Stimulated activated CD4-positive, alpha-beta T cell treated with anti-CD3 and anti-CD28 coated beads, Interleukin-2, amount 100 ng/mL, for 4 hours (primary cell): ENCODE results near the gene COX6B1.
"Not testable (repeated sequence)": the region's sequence is repeated elsewhere in the genome, so short reads cannot be mapped to it uniquely, and the experiment has no call there.

Source experiments
- DNase-seq: peaks from one replicate; pipeline ENCODE4 v3.0.0-alpha.2; 2020; ENCODE audit warnings: low read depth

The COX6B1 gene, protein sequence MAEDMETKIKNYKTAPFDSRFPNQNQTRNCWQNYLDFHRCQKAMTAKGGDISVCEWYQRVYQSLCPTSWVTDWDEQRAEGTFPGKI

DNA sequence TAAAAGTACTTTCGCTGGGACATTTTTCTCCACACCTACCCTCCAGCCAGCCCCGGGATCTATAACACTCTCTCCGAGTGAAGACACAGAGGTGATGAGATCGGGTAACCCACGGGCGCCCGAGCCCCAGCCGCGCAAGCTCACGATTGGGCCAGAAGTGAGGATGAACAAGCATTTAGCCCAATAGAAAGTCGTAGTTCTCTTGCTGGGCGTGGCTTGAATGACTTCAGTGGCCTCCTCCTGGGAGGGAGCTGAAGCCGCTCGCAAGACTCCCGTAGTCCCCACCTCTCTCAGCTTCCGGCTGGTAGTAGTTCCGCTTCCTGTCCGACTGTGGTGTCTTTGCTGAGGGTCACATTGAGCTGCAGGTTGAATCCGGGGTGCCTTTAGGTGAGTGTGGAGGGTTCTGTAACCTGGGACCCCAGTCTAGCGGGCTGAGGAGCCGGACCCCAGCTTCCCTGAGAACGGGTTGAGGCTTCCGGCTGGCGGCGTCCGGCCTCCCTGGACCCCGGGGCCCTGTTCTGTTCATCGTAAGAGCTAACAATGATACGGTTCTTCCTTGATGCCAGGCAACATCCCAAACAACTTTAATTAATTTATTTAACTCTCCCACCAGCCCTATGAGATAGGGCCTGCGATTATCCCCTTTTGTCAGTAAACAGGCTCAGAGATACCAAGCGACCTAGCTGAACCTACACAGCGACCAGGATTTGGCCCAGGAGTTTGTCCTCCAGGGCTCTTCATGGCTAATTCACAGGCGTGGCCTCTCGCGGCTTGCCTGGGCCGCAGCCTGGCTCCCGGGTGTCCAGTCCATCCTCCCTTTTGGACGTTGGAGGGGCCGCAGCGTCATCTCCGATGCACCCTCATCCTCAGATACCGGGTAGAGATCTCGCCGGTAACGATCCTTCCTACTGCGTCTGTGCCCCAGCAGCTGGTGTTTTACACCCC, at the start of gene COX6B1:
Gene COX6B1, plus strand, starts transcription at position 307 of the 945 bp plus-strand sequence. CDS start 2,921 bp downstream, outside the sequence.
- peak; percentile 90 for DNase-seq

DNA sequence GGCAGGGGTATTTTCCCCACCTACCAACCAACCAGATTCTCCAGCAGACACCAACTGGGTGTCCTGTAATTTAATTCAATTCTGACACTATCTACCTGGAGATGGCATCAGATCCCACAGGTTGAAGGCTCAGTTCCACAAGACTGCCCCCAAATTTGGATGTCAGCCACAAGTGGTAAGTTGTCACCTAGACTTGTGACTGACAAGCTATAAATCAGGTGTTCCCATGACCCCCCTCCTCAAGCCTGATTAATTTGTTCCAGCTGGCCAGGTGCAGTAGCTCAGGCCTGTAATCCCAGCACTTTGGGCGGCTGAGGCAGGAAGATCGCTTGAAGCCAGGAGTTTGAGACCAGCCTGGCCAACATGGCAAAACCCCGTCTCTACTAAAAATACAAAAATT, 46.2 kb upstream of the COX6B1 start:
- no peak for DNase-seq

DNA sequence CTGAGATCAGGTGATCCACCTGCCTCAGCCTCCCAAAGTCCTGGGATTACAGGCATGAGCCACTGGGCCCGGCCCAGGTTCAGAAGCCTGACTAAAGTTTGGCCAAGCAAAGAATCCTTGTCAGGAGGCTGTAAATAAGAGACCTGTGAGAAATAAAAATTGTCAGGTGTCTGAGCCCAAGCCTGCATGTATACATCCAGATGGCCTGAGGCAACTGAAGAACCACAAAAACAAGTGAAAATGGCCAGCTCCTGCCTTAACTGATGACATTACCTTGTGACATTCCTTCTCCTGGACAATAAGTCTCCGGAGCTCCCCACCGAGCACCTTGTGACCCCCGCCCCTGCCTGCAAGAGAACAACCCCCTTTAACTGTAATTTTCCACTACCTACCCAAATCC, 43.7 kb upstream of the COX6B1 start:
- DNase-seq, result not testable (repeated sequence)

DNA sequence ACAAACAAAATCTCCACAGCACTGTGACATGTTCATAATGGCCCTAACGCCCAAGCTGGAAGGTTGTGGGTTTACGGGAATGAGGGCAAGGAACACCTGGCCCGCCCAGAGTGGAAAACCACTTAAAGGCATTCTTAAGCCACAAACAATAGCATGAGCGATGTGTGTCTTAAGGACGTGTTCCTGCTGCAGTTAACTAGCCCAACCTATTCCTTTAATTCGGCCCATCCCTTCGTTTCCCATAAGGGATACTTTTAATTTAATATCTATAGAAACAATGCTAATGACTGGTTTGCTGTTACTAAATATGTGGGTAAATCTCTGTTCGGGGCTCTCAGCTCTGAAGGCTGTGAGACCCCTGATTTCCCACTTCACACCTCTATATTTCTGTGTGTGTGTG, 41.0 kb upstream of the COX6B1 start:
- DNase-seq, result not testable (repeated sequence)

DNA sequence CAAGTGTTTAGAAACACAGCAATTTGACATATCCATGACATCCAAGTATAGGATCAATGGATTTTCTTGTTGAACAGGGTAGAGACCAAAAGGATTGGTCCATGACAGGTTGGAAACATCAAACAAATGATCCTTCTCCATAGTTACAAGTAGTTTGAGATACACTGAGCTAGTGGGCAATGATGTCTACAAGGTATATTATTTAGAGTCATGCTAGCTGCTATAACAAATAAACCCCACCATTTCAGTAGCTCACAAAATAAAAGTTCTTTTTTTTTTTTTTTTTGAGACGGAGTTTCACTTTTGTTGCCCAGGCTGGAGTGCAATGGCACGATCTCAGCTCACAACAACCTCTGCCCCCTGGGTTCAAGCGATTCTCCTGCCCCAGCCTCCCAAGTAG, 40.5 kb upstream of the COX6B1 start:
- no peak for DNase-seq

DNA sequence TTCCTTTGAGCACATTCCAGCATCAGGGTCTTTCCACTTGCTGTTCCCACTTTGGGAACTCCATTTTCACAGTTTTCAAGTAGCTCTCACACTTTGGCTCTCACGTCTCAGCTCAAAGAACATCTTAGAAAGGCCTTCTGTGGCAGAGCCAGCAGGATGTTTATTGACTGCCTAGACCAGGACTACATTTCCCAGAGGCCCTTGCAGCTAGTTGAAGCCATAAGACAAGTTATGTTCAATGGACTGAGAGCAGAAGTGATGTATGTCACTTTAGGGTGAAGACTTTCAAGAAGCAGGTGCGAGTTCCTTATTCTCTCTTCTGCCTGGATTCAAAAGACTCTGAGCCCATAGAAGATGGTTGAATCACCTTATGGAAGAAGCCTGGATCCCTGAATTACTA, 39.9 kb upstream of the COX6B1 start:
- DNase-seq, result no peak

DNA sequence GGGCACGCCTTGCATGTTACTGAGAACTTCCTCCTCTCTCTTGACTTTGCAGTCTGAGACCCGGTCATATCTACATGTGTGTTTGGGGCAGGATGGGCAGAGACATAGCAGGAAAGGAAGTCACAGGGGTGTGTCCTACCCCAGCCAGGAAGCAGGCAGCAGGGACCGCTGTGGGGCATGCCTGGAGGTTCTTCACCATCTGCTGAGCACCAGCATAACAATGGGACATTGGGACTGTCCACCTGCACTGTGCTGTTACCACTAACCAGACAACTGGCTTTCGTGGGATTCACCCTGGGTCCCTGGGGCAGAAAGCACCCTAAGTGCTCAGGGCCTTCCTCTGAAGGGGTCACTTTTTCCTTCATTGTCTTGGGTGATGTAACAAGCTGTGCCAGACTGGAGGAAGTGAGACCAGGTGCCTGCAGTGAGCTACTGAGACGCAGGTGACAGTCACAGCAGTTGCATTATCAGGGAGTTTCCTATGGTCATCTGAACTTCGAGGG, 38.2 kb upstream of the COX6B1 start:
- DNase-seq, result no peak

DNA sequence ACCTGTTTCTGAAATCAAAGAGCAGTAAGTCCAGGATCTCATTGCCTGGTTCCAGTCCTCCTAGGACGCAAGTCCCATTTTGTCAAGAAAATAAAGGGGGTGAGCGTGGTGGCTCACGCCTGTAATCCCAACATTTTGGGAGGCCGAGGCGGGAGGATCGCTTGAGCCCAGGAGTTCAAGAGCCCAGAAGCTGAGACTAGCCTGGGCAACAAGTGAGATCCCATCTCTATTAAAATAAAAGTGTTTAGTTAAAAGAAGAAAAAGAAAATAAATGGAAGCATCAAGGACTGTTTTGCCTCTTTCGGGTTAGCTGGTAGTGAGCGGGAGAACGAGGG, 35.9 kb upstream of the COX6B1 start:
- DNase-seq, result no peak

DNA sequence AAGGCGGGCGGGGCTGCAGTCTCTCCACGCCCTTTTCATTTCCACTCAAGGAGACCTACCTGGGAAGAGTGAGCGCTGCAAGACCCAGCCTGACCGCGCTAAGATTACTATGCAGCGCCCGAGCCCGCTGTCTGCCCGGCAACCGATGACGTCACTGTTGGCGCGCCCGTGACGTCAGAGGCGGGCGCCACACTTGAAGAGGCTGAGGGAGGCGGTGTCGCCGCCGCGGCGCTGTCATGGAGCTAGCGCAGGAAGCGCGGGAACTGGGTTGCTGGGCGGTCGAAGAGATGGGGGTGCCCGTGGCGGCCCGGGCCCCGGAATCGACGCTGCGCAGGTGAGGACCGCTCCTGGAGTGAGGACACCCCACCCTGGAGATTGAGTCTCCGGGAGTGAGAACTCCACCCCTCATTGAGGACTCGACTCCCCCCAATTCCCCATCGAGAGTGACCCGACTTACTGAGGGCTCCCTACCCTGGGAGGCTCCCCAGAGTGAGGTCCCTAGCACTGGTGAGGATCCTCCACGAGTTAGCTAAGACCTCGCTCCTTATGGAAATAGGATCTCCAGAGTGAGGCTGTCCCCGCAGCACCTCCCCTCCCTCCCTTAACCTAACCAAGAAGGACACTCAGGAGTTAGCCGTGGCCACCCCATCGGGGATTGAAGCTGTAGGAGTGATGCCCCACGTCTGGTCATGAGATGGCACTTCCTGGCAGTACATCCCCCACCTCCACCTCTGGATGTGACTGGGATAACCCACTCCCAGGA, 35.4 kb upstream of the COX6B1 start, which contains the start of gene HAUS5:
Gene HAUS5, plus strand, starts transcription at position 177 of the 763 bp plus-strand sequence. Its CDS starts 60 bp downstream, at position 237.
- DNase-seq, result peak; percentile 92

DNA sequence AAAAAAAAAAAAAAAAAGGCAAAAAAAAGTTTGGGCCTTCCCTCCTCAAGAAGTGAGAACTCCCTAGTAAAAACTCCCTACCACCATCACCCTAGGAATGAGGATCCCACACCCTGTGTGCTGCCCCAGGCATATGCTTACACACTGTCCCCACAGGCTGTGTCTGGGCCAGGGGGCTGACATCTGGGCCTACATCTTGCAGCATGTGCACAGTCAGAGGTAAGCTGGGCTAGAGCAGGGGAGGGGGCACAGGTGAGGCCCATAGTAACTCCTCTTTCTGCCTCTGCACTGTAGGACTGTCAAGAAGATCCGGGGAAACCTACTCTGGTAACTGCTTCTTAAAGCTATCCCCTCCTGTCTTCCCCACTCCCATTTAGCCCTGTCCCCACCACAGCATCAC, 34.5 kb upstream of the COX6B1 start:
- DNase-seq, result no peak

DNA sequence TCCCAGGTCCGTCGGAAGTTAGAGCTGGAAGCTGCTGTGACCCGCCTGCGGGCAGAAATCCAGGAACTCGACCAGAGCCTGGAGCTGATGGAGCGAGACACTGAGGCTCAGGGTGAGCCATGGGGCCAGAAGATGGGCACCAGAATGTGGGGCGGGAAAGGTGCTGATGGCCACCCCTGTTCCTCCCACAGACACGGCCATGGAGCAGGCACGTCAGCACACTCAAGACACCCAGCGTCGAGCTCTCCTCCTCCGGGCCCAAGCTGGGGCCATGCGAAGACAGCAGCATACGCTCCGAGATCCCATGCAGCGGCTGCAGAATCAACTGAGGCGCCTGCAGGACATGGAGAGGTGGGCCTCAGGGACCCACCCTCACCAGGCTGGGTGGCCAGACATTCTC, 33.1 kb upstream of the COX6B1 start:
- DNase-seq, result no peak

DNA sequence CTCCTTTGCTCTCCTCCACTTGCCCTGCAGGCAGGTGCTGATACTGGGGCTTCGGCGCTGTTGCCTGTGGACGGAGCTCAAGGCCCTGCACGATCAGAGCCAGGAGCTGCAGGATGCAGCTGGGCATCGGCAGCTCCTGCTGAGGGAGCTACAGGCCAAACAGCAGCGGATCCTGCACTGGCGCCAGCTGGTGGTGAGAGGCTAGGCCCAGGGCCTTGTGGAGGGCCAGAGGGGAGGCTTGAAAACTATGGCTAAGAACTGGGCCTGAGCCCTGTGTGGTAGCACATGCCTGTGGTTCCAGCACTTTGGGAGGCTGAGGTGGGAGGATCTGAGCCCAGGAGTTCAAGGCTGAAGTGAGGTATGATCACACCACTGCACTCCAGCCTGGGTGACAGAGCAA, 29.3 kb upstream of the COX6B1 start:
- DNase-seq, result no peak

DNA sequence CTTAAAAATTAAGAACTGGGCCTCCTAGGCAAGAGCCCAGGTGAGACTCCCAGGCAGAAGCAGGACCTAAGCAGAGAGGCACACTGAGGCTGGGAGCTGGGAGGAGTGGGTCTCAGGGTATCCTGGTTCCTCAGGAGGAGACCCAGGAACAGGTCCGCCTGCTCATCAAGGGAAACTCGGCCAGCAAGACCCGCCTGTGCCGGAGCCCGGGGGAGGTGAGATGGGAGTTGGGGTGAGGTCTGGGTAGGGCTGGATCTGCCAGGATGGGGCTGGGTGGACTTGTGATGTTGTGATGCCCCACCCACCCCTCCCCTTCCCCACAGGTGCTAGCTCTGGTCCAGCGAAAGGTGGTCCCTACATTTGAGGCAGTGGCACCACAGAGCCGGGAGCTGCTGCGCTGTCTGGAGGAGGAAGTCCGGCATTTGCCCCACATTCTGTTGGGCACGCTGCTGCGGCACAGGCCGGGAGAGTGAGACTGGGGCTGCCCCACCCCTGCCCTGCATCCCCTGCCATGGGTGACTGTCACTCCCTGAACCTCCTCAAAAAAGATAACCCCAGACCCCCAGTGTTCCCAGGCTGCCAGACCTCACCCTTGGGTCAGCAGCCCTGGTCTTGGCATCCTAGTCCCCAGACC, 28.7 kb upstream of the COX6B1 start:
- no peak for DNase-seq

DNA sequence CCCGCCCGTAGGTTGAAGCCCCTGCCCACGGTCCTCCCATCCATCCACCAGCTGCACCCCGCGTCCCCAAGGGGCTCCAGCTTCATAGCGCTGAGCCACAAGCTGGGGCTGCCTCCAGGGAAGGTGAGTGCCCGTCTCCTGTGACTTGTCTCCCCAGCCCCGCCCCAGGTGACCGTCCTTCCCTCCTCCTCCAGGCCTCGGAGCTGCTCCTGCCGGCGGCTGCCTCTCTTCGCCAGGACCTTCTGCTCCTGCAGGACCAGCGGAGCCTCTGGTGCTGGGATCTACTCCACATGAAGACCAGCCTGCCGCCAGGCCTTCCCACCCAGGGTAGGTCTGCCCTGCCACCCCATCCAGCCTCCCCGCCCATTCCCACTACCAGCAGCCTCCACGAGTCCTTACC, 28.1 kb upstream of the COX6B1 start:
- DNase-seq, result no peak

DNA sequence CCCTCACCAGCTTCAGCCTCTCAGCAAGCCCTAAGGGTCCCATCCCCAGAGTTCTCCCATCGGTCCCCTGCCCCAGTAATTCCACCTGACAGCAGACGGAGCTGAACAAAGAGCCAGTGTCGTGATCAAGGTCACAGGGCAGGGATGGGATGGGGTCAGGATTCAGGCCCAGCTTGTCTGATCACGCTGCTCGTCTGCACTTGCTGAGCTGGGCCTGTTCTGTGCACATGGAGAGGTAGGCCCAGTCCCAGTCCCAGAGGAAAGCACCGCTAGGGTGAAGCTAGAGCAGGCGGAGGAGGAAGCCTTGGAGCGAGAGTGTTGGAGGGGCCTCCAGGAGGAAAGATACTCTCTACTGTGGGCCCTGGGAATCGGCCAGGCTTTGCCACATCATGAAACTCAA, 26.4 kb upstream of the COX6B1 start:
- no peak for DNase-seq

DNA sequence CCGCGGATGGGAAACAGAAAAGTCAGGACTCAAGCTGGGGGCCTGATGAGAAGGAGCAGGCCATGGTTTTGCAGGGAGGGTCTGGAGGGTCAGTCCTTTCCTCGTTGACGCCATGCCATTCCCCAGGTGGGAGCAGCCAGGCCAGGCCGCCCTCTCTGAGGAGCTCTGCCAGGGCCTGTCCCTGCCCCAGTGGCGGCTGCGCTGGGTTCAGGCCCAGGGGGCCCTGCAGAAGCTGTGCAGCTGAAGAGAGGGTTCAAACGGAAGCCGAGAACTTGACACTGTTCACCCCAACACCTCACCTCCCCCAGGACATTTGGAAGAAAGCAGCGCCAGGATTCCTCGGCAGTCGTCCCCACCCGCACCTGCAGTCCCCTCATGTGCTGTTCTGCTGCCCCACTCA, 25.4 kb upstream of the COX6B1 start:
- no peak for DNase-seq

DNA sequence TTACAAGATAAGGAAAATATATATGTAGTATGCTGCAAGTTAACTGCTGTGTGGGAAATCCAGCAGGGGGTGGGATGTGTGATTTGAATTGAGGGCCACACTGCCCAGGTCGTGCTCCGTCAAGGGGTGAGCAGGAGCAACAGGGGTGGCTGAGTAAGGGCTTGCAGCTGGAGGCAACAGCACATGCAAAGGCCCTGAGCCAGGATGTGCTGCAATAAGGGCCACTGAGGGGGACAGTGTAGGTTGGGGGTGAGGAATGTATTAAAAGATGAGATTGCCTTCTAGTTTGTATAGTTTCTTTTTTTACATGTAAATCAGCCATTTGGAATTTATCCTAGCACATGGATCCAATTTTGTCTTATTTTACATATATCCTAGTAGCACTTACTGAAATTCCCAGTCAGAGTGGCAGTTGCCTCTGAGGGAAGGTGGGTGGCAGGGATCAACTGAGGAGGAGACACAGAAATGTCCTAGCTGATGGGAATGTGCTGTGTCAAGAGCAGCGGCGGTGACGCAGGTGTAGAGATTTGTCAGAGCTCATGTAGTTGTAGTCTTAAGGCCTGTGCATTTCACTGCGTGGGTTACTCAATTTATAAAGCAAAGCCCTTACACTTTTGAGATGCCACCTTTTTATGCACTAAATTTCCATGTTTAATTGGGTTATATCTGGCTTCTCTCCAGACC, 24.7 kb upstream of the COX6B1 start:
- DNase-seq, result no peak

DNA sequence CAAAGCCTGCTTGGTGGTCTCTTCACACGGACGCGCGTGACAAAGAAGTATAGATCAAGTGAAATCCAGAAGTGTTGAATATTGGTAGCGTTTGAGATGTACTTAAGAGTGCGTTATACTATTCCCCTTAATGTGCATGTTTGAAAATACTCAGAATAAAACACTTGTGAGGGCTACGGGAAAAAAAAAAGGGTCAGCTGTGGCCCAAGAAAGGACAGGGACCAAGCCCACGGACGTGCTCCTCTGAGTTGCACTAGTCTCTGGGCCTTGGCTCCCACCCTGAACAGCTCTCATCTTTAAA, 19.9 kb upstream of the COX6B1 start:
- no peak for DNase-seq

DNA sequence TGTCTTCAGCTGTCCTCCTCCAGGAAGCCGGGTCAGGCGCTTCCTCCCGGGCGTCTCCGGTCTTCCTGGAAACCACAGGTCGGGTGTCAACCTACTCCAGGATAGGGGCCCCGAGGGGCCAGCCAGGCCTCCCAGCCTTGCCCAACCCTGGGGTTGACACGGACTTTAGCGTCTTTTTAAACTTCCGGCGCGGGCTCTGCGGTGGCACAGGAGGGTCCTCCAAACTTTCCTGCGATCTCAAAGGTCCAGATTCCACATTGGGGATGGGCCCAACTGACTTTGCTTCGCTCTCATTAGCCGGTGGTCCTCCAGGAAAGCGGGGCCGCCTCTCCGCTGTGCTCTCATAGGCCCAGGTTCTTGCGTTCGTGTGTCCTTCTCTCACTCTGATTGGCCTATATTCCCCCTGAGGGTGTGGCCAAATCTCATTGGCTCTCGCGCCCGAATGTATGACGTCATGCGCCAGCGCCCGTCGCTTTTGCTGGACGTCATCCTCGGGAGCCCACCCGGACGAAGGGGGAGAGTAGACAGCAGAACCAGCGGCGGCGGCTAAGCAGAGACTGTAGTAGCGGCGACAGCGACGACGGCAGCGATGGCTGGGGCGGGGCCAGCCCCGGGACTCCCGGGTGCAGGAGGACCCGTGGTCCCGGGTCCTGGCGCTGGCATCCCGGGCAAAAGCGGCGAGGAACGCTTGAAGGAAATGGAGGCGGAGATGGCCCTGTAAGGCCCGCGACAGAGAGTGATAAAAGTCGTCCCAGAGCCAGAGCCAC, 19.4 kb upstream of the COX6B1 start, which contains the start of gene RBM42:
Gene RBM42, plus strand, starts transcription at position 472 of the 767 bp plus-strand sequence. Its CDS starts 118 bp downstream, at position 590.
- peak; percentile 95 for DNase-seq

DNA sequence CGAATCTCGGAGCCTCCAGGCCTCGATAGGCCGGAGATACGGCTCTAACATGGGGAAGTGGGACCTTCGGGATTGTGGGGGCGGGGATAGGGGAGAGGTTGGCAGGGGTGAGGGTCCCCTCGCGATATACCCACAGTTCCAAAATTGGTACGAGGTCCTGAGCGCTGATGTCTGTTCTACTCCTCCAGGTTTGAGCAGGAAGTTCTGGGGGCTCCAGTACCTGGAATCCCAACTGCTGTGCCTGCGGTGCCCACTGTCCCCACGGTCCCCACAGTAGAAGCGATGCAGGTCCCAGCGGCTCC, 18.8 kb upstream of the COX6B1 start:
- no peak for DNase-seq
